ENCODE results near the gene ANKRD17.

DNA sequence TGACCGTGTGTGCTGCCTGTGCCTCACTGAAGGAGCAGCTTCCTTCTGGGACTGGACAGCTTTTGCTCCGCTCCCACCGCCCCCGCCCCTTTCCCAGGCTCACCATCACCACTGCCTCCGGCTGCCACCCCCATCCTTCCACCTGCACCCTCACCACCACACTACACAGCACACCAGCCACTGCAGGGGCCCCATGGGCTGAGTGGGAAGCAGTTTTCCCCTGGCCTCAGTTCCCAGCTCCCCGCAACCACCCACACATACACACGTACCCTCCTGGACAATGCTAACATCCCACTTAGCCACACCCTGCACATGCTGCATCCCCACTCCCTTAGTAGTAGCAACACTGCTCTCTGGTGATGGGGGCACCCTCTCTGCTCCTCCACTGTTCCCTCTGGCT, 159.5 kb downstream of the ANKRD17 start:
- TF ChIP-seq, protein P1, sequence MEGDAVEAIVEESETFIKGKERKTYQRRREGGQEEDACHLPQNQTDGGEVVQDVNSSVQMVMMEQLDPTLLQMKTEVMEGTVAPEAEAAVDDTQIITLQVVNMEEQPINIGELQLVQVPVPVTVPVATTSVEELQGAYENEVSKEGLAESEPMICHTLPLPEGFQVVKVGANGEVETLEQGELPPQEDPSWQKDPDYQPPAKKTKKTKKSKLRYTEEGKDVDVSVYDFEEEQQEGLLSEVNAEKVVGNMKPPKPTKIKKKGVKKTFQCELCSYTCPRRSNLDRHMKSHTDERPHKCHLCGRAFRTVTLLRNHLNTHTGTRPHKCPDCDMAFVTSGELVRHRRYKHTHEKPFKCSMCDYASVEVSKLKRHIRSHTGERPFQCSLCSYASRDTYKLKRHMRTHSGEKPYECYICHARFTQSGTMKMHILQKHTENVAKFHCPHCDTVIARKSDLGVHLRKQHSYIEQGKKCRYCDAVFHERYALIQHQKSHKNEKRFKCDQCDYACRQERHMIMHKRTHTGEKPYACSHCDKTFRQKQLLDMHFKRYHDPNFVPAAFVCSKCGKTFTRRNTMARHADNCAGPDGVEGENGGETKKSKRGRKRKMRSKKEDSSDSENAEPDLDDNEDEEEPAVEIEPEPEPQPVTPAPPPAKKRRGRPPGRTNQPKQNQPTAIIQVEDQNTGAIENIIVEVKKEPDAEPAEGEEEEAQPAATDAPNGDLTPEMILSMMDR (IDR thresholded peaks at IDR 0.05; ENCODE audit: low read length): no peak
- no peak for TF ChIP-seq EZH2 (IDR thresholded peaks at IDR 0.05; ENCODE audit: borderline replicate concordance, low read length)

Data from OCI-LY1 (cell line).